Measurements from ENCODE around the gene TPSB2. TPM values are rescaled to one million over a fixed set of nuclear protein-coding genes. Genes with fewer than 3 reads are reported as not detected.
A peak's percentile ranks its signal among the peaks of the same experiment; 100 is the strongest.
"Not testable (repeated sequence)": the region's sequence is repeated elsewhere in the genome, so short reads cannot be mapped to it uniquely, and the experiment has no call there.

Gene TPSB2
- total RNA-seq, 1 experiment from 2014 or later = not detected

DNA sequence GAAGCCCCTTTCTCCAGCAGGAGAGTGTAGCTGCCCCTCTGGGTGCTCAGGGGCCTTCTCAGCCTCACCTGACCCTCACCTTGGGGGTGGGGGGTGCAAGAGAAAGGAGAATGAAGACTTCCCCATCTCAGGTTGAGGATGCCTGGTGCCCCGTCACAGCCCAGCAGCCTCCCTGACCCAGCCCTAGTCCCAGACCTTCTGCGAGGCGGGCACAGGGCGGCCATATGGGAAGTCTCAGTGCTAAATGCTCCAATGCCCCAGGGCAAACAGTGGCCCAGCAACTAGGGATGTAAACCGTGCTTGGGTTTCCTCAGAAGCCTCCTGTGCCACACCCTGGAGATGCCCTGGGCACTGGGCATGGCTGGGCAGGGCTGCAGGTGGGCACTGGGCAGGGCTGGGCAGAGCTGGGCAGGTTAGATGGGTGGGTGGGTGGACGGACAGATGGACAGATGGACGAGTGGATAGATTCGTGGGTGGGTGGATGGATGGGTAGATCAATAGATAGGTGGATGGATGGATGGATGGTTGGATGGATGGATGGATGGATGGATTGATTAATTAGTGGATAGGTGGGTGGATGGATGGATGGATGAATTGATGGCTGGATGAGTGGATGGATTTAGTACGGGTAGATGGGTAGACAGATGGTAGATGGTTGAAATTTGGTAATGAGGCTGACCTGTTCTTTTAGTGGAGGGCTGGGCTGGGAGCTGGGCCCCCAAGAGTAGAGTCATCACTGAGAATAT, 42.6 kb upstream of the TPSB2 start (continued):
- TF ChIP-seq, protein P1, sequence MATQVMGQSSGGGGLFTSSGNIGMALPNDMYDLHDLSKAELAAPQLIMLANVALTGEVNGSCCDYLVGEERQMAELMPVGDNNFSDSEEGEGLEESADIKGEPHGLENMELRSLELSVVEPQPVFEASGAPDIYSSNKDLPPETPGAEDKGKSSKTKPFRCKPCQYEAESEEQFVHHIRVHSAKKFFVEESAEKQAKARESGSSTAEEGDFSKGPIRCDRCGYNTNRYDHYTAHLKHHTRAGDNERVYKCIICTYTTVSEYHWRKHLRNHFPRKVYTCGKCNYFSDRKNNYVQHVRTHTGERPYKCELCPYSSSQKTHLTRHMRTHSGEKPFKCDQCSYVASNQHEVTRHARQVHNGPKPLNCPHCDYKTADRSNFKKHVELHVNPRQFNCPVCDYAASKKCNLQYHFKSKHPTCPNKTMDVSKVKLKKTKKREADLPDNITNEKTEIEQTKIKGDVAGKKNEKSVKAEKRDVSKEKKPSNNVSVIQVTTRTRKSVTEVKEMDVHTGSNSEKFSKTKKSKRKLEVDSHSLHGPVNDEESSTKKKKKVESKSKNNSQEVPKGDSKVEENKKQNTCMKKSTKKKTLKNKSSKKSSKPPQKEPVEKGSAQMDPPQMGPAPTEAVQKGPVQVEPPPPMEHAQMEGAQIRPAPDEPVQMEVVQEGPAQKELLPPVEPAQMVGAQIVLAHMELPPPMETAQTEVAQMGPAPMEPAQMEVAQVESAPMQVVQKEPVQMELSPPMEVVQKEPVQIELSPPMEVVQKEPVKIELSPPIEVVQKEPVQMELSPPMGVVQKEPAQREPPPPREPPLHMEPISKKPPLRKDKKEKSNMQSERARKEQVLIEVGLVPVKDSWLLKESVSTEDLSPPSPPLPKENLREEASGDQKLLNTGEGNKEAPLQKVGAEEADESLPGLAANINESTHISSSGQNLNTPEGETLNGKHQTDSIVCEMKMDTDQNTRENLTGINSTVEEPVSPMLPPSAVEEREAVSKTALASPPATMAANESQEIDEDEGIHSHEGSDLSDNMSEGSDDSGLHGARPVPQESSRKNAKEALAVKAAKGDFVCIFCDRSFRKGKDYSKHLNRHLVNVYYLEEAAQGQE (IDR thresholded peaks at IDR 0.05; ENCODE audit: low read depth) = no peak
- TF ChIP-seq SP1 (IDR thresholded peaks at IDR 0.05; ENCODE audit: low read depth) (no peak), POLR2A (IDR thresholded peaks at IDR 0.05; ENCODE audit: borderline replicate concordance, extremely low read depth, insufficient read depth, insufficient read length) (no peak)

DNA sequence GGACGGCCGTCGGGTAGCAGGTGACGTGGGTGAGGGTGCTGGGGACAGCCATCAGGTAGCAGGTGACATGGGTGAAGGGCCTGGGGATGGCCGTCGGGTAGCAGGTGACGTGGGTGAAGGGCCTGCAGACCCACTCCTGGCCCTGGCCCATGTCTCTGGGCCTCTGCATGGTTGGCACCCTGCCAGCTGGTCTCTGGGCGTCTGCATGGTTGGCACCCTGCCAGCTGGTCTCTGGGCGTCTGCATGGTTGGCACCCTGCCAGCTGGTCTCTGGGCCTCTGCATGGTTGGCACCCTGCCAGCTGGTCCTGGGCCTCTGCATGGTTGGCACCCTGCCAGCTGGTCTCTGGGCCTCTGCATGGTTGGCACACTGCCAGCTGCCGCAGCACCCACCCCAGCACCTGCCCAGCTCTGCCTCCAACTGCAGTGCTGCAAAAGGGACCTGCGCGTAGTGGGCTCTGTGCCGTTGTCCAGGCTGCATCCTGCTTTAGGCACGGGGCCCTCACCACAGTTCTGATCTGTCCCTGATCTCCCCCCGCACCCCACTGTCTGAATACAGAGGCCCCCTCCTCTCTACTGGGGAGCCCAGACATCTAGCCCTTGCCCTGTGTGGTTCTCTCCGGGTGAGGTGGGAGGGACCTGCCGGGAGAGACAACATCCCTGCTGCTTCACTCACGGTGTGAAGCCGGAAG, 41.9 kb upstream of the TPSB2 start:
- H4K20me1 ChIP-seq (ENCODE audit: insufficient read depth); CTCF ChIA-PET; H3K4me2 ChIP-seq (ENCODE audit: low read length); H3K79me2 ChIP-seq (ENCODE audit: insufficient read depth, low read length); H3K27me3 ChIP-seq (ENCODE audit: insufficient read depth, low read length); DNase-seq (ENCODE audit: low read depth, low spot score); H2AFZ ChIP-seq (ENCODE audit: low read depth, low read length, poor library complexity, severe bottlenecking); H3K9me3 ChIP-seq (ENCODE audit: control insufficient read depth in 1 of 2, insufficient read depth in 1 of 2, low read depth in 1 of 2, low read length in 2 of 2); H3K27ac ChIP-seq (ENCODE audit: low read depth, low read length); BruUV-seq (replicated peaks); POLR2A ChIA-PET; H3K9ac ChIP-seq (ENCODE audit: low read length); intact Hi-C loops (cut with micrococcal nuclease); H3K4me3 ChIP-seq (replicated peaks in 1 of 2; ENCODE audit: low read depth in 1 of 2, low read length in 2 of 2); H3K36me3 ChIP-seq (ENCODE audit: control insufficient read depth in 1 of 2, insufficient read depth in 2 of 2, low read length in 2 of 2); H3K4me1 ChIP-seq (ENCODE audit: control insufficient read depth in 1 of 2, insufficient read depth in 2 of 2, low read length in 2 of 2); H3K9me2 ChIP-seq (ENCODE audit: insufficient read depth): not testable (repeated sequence)
- 0 out of 2 replicates have a peak, but pooled peaks have one; percentile 28 for ATAC-seq
- RAD21 ChIA-PET (ENCODE audit: low non-redundant PET in 1 of 2, low total read pairs in 2 of 2, uncharacterized antibody in 2 of 2, unreplicated experiment in 2 of 2) = interaction anchor here in 1 of 2 experiments (0.7 kb wide), 1 partner anchor 17 kb away, joined by 3 read pairs; no protein-coding TSS in a partner anchor
